Caco-2 (cell line): Measurements from ENCODE around the gene OR51E1. TPM values are rescaled to one million over a fixed set of nuclear protein-coding genes. Genes with fewer than 3 reads are reported as not detected.

Source experiments
- Bru-seq: library from RNA; stranded (reverse); fragments of 400-500 nt; gene quantifications from one replicate; lab custom pipeline; 2021; lab: Mats Ljungman, UMichigan
- BruChase-seq, 2 experiments: library from RNA; stranded (reverse); fragments of 400-500 nt; gene quantifications; one replicate each; lab custom pipeline; 2021; lab: Mats Ljungman, UMichigan
- BruUV-seq: library from RNA; stranded (reverse); fragments of 400-500 nt; replicated peaks from 2 replicates; lab custom pipeline; 2021; lab: Mats Ljungman, UMichigan
- CTCF ChIA-PET: fragments of 300-600 bp; sonication (Branson Sonifier 250); formaldehyde crosslinking; loops from one replicate; lab custom pipeline; 2022; ENCODE audit warnings: antibody characterized with exemption; lab: Charles Lee
- POLR2A ChIA-PET: fragments of 300-600 bp; sonication (Branson Sonifier 250); formaldehyde crosslinking; loops from one replicate; lab custom pipeline; 2022; ENCODE audit warnings: antibody characterized with exemption; lab: Charles Lee
- DNase-seq, 2 experiments: peaks; one replicate each; pipeline versions ENCODE4 v3.0.0 to v3.0.0-alpha.2; 2020 to 2022
- H3K27me3 ChIP-seq: replicated peaks from 2 replicates; pipeline ENCODE4 v1.6.0; 2011; ENCODE audit warnings: low read length; ENCODE audit not compliant: control insufficient read depth, insufficient read depth
- H3K36me3 ChIP-seq: 2 replicates; pipeline ENCODE4 v1.5.1; 2011; ENCODE audit warnings: low read length; ENCODE audit not compliant: control insufficient read depth, insufficient read depth
- H3K4me1 ChIP-seq: fragments of 250-450 bp; sonication (Bioruptor Pico); 2 replicates; pipeline ENCODE4 v1.5.1; 2020; ENCODE audit warnings: mild to moderate bottlenecking
- H3K4me3 ChIP-seq: 2 replicates; pipeline ENCODE4 v1.5.1; 2011; ENCODE audit warnings: low read depth, mild to moderate bottlenecking, control low read depth, low read length
- H3K9me3 ChIP-seq: fragments of 250-450 bp; sonication (Bioruptor Pico); 2 replicates; pipeline ENCODE4 v1.5.1; 2020; ENCODE audit warnings: mild to moderate bottlenecking, moderate library complexity
- H3K27ac Mint-ChIP-seq: one replicate; pipeline ENCODE4 v1.8.0; 2022; ENCODE audit warnings: mixed read lengths; ENCODE audit not compliant: unreplicated experiment
- H3K27me3 Mint-ChIP-seq: one replicate; pipeline ENCODE4 v1.8.0; 2022; ENCODE audit warnings: mixed read lengths; ENCODE audit not compliant: insufficient read depth, unreplicated experiment
- H3K36me3 Mint-ChIP-seq: one replicate; pipeline ENCODE4 v1.8.0; 2022; ENCODE audit warnings: mild to moderate bottlenecking, mixed read lengths; ENCODE audit not compliant: insufficient read depth, unreplicated experiment
- H3K4me1 Mint-ChIP-seq: one replicate; pipeline ENCODE4 v1.8.0; 2022; ENCODE audit warnings: low read depth, mixed read lengths; ENCODE audit not compliant: unreplicated experiment
- H3K4me3 Mint-ChIP-seq: one replicate; pipeline ENCODE4 v1.8.0; 2022; ENCODE audit warnings: mild to moderate bottlenecking, moderate library complexity, mixed read lengths; ENCODE audit not compliant: unreplicated experiment
- H3K9me3 Mint-ChIP-seq: one replicate; pipeline ENCODE4 v1.8.0; 2022; ENCODE audit warnings: mixed read lengths; ENCODE audit not compliant: unreplicated experiment
- CTCF ChIP-seq, 2 experiments: fragments of 200-600 bp in 1 of 2; IDR thresholded peaks; 1 replicate in 1 of 2; 2 replicates in 1 of 2; pipeline versions ENCODE4 v1.5.1 to v1.8.0; 2011 to 2022; ENCODE audit warnings: antibody characterized with exemption in 1 of 2, control low read depth in 1 of 2, inconsistent platforms in 1 of 2, low read depth in 1 of 2, low read length in 1 of 2, mild to moderate bottlenecking in 1 of 2, moderate library complexity in 1 of 2; ENCODE audit not compliant: insufficient read depth in 1 of 2, severe bottlenecking in 1 of 2, unreplicated experiment in 1 of 2
- intact Hi-C: fragments of 100-400 bp; cut with micrococcal nuclease; formaldehyde crosslinking; loops from one replicate; pipeline ENCODE4 v1.10.0; 2022; ENCODE audit not compliant: unreplicated experiment
- long read RNA-seq: library from polyadenylated mRNA; stranded (forward); transcript quantifications from one replicate; pipeline ENCODE4 v2.0.0, GENCODE V29; 2022
- total RNA-seq: library from RNA; stranded (reverse); gene quantifications from 2 replicates; pipeline ENCODE4 v1.2.3, GENCODE V29; 2022

Gene OR51E1, protein sequence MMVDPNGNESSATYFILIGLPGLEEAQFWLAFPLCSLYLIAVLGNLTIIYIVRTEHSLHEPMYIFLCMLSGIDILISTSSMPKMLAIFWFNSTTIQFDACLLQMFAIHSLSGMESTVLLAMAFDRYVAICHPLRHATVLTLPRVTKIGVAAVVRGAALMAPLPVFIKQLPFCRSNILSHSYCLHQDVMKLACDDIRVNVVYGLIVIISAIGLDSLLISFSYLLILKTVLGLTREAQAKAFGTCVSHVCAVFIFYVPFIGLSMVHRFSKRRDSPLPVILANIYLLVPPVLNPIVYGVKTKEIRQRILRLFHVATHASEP
- total RNA-seq, result not detected in 2 replicates
- not detected for Bru-seq, nascent RNA
- not detected for BruChase-seq, experiment 1, labeled RNA remaining after a 2-hour chase
- not detected for BruChase-seq, experiment 2, labeled RNA remaining after a 6-hour chase
- long read RNA-seq, result 0 reads

GRCh38 chr11:4643682-4644081 lies at the start of gene OR51E1:
Gene OR51E1, plus strand, starts transcription at chr11:4643982. Its CDS starts 8,545 bp downstream, at chr11:4652527.
- no peaks in the 10 kb centered on the region; the same call in 1 of the 2 replicates for H3K27me3 ChIP-seq
- H3K9me3 ChIP-seq, result no peaks in the 10 kb centered on the region
- POLR2A ChIA-PET, result no interaction called here
- Mint-ChIP-seq H3K9me3 (no peaks in the 10 kb centered on the region), H3K4me3 (no peak within 1 kb of the TSS), H3K27ac (no peak within 1 kb of the TSS), H3K4me1 (peaks cover 13% of the 10 kb centered on the region), H3K27me3 (peaks cover 3% of the 10 kb centered on the region), H3K36me3 (no peaks in the 10 kb centered on the region)
- no peaks in the 10 kb centered on the region for H3K36me3 ChIP-seq
- TF ChIP-seq CTCF (IDR thresholded peaks at IDR 0.05; ENCODE audit: insufficient read depth in 1 of 2, low read depth in 1 of 2, low read length in 1 of 2, severe bottlenecking in 1 of 2, unreplicated experiment in 1 of 2), result no peak
- peaks cover 11% of the 10 kb centered on the region for H3K4me1 ChIP-seq
- no peak within 1 kb of the TSS for H3K4me3 ChIP-seq
- no TSS peak for BruUV-seq
- no peak for DNase-seq
- intact Hi-C loops, result no loop called here
- CTCF ChIA-PET, result no interaction called here

GRCh38 chr11:4605057-4605456 lies 38.7 kb upstream of the OR51E1 start:
- DNase-seq, result no peak
- H3K4me1 ChIP-seq, result 0 out of 2 replicates have a peak, but pooled peaks cover 13% of the 10 kb centered on the region
- Mint-ChIP-seq H3K27ac (no peak overlapping the region), H3K4me3 (no peak overlapping the region), H3K36me3 (peaks cover 13% of the 10 kb centered on the region), H3K9me3 (peaks cover 7% of the 10 kb centered on the region), H3K4me1 (peaks cover 10% of the 10 kb centered on the region), H3K27me3 (no peaks in the 10 kb centered on the region)
- no peak for TF ChIP-seq CTCF (IDR thresholded peaks at IDR 0.05; ENCODE audit: insufficient read depth in 1 of 2, low read depth in 1 of 2, low read length in 1 of 2, severe bottlenecking in 1 of 2, unreplicated experiment in 1 of 2)
- BruUV-seq, result no TSS peak
- H3K36me3 ChIP-seq, result no peaks in the 10 kb centered on the region; the same call in 1 of the 2 replicates
- no peaks in the 10 kb centered on the region for H3K27me3 ChIP-seq
- ChIA-PET CTCF (no interaction called here), POLR2A (no interaction called here)
- no peaks in the 10 kb centered on the region for H3K9me3 ChIP-seq
- intact Hi-C loops, result loop anchor here (5.0 kb wide), 2 partner anchors 58 to 1627 kb away; partner anchors contain the start of genes FHIP1B and OR52M1
- no peak overlapping the region for H3K4me3 ChIP-seq

DNA sequence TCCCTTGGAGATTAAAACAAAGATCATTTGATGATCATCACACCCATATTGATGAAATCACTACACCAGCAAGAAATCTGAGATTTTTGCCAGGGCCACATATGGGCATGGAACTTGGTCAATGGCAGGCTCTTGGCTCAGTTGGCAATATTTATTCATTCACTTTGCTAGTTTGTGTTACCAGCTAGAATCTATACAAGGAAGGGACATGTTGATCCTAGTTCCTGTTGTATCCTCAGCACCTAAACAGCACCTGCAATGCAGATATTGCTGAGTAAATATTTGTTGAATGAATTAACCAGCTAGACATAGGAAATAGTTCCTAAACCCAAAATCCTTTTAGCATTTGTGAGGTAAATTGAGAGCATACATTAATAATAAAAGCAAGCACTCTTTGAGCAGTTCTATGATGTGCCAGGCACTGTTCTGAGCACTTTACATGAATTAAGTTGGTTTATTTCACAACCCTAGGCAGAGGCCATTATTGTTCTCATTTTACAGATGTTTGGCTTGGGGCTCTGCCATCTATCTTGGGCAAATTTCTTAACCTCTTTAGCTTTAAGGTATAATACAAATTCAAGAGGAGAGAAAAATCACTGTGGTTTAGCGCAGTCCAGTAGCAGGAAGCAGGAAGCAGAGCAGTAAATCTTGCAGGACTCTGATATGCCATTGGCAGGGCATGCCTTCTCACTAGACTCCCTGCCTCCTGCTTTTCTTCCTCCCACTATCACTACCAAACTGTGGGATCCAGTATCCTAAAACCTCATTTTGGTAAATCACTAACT lies 37.4 kb upstream of the OR51E1 start:
- no TSS peak for BruUV-seq
- intact Hi-C loops, result loop anchor here (5.0 kb wide), 2 partner anchors 59 to 1626 kb away; partner anchors contain the start of genes FHIP1B and OR52M1
- H3K9me3 Mint-ChIP-seq, result peaks cover 7% of the 10 kb centered on the region
- Histone ChIP-seq H3K4me1 (0 out of 2 replicates have a peak, but pooled peaks cover 13% of the 10 kb centered on the region), H3K27me3 (no peaks in the 10 kb centered on the region), H3K9me3 (no peaks in the 10 kb centered on the region), H3K36me3 (no peaks in the 10 kb centered on the region; the same call in 1 of the 2 replicates), H3K4me3 (no peak overlapping the region)
- no peaks in the 10 kb centered on the region for H3K27me3 Mint-ChIP-seq
- H3K4me1 Mint-ChIP-seq, result peaks cover 10% of the 10 kb centered on the region
- H3K4me3 Mint-ChIP-seq, result peak overlapping the region; percentile 87
- H3K36me3 Mint-ChIP-seq, result peaks cover 13% of the 10 kb centered on the region
- no peak for DNase-seq
- H3K27ac Mint-ChIP-seq, result no peak overlapping the region
- ChIA-PET POLR2A (no interaction called here), CTCF (interaction anchor here (1.9 kb wide), 1 partner anchor 67 kb away, joined by 5 read pairs; no protein-coding TSS in a partner anchor)
- no peak for TF ChIP-seq CTCF (IDR thresholded peaks at IDR 0.05; ENCODE audit: insufficient read depth in 1 of 2, low read depth in 1 of 2, low read length in 1 of 2, severe bottlenecking in 1 of 2, unreplicated experiment in 1 of 2)
